ENCODE data around the gene NHS.

DNA sequence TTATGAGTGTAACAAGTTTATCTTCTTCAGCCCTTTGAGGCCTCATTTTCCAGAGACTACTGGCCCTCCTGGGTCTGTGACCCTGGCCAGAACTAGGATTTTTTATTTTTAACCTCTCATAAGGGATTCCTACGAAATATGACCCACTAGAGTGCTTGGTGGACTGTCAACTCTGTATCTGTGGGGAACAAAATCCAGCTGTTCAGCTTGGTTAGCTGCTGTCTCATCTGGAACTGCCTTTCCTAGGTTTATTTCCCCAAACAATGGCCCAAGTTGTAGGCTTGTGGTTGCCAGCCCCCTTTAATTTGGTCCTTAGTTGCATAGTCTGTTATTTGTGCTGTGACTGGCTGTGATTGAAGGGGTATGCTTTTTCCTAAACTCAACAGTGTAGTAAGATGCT lies 56.2 kb downstream of the NHS start:
- TF ChIP-seq, protein P1, sequence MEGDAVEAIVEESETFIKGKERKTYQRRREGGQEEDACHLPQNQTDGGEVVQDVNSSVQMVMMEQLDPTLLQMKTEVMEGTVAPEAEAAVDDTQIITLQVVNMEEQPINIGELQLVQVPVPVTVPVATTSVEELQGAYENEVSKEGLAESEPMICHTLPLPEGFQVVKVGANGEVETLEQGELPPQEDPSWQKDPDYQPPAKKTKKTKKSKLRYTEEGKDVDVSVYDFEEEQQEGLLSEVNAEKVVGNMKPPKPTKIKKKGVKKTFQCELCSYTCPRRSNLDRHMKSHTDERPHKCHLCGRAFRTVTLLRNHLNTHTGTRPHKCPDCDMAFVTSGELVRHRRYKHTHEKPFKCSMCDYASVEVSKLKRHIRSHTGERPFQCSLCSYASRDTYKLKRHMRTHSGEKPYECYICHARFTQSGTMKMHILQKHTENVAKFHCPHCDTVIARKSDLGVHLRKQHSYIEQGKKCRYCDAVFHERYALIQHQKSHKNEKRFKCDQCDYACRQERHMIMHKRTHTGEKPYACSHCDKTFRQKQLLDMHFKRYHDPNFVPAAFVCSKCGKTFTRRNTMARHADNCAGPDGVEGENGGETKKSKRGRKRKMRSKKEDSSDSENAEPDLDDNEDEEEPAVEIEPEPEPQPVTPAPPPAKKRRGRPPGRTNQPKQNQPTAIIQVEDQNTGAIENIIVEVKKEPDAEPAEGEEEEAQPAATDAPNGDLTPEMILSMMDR (IDR thresholded peaks at IDR 0.05): no peak
- no peak for TF ChIP-seq POLR2A (IDR thresholded peaks at IDR 0.05; ENCODE audit: low read depth)
- TF ChIP-seq EP300 (IDR thresholded peaks at IDR 0.05): no peak
- TF ChIP-seq POLR2AphosphoS5 (IDR thresholded peaks at IDR 0.05): no peak

All from esophagus muscularis mucosa (tissue), 4 donors.